NCI-H2196 (cell line): ENCODE results near the gene GABRB1.

Experiments
- DNase-seq: peaks from one replicate; lab custom pipeline; 2025; ENCODE audit not compliant: unreplicated experiment; lab: John Stamatoyannopoulos, UW

GABRB1 gene

DNA sequence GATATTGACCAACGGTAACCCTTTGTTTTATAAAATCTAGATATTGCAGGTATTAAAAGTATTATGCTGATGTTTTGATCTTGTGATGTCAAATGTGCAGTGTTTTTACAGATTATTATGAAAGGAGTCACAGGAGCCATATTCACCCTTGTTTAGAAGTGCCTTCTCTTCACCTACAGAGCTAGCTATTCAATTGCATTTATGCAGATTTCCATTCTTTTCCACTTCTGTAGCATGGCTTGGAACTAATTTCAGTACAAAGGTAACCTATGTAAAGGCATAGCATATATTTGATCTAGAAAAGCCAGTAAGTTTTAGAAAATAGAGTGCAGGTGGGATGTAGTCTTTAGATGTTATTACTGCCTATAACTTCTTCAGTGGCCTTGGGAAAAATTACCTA is 176.2 kb downstream of the GABRB1 start:
- DNase-seq = no peak

DNA sequence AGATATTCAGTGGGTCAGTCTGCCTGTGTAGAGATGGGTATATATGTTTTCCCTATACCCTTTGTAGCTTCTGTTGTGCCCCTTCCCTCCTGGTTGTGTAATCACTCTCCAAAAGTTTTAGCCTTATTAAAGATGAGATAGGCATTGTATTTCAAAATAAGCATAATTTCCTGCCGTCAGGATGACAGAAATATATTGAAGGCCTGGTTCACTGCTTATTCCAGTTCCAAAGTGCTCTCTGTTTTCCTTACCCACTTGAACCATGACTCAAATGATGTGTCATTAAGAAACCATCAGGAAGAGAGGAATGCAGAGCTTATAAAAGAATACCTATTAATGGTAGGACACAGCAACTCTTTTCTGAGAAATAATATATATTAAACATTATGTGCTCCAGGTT is 178.5 kb downstream of the GABRB1 start:
- no peak for DNase-seq

DNA sequence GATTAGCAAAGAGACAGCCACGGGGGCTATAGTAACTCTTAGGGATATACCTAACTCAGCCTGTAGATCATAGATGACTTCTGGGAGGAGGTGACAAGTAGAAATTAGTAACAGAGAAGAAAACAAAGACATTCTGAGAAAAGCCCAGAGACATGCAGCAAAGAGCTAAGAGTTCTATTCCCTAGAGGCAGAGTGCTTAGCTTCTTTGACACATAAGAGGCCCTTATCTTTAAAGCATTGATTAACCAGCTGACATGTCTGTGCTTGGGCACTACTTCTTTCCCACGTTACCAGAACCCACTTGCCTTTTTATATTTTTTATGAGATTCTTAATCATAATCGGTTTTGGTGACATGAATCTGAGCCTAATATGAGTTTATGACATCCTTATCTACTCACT is 179.5 kb downstream of the GABRB1 start:
- DNase-seq = no peak

DNA sequence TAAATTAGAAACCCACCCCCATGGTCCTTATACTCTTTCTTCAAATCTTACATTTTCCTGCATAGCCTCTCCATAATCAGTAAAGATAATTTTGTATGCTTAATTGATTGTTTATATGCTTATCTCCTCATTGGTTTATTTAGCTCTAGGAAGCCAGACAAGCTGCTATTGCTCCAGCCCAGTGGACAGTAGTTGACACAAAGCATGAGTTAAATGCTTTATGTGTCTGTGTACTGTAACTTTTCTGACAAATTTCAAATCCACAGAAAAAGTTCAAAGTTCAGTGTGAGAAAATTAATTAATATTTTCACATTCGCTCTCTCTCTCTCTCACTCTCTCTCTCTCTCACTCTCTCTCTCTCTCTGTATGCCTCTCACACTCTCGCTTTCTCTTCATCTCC is 181.7 kb downstream of the GABRB1 start:
- DNase-seq = no peak

DNA sequence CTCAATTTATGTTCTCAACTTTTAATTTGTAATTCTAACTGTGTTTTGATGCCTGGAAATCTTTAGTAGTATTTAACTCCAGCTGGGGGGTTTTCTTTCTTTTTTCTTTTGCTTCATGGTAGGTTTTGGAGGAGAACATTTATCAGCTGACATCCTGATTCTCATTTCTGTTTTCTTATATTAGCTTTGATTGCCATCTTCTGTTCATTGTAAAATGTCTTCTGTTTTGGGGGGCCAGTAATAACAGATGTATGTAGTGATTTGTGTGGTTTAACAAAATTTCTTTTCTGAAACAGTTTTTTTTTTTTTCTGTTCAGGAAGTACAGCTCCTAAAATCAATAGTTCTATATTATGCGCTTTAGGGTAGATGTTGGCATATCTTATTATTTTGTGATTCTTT is 182.2 kb downstream of the GABRB1 start:
- DNase-seq = no peak

DNA sequence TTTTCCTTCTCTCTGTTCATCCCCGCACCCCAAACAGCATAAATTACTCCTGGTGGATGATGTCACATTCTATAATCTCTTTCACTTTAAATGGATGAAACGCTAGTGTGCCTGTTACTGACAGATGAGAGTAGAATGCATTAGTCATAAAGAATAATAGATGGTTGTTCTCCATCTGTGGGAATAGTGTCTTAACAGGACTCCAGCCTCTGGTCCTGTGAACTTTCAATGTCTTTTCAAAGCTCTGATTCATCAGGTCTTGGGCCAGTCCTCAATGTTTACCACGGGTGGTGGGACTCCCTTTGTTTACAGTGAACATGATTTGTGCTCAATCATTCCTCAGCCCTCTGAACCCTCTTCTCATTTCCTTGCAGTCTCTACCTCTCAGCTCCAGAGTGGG is 182.6 kb downstream of the GABRB1 start:
- no peak for DNase-seq

DNA sequence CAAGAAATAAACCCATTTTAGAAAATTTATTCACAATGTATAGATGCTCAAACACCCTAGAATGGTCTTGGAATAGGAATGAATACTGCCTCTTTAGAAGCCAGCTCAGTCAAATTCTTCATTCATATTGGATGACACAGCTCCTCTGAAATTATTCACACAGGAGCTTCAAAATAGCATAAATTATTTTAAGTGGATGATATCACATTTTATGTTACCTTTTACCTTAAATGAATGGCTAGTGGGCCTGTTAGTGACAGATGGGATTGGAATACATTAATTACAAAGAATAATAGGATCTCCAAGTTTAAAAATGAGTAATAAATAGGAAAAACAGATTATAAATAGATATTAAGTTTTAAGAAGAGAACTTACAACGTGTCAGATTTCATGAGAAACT is 184.4 kb downstream of the GABRB1 start:
- no peak for DNase-seq

DNA sequence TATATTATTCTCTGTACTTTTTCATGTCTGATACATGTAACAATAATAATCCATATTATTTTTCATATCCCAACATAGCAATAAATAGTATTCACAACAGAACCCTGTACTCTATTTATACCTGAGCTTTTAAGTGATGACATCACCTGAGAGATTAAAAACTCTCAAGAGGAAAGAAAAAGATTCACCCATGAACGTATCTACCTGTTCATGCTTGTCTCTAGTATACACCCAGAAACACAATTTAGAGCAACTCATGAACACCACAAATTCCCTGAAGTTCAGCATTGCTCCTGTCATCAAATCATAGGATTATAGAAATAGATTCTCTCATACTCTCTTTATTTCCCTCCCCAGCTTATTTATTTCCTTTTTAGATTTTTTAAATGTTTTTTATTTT is 185.9 kb downstream of the GABRB1 start:
- no peak for DNase-seq

DNA sequence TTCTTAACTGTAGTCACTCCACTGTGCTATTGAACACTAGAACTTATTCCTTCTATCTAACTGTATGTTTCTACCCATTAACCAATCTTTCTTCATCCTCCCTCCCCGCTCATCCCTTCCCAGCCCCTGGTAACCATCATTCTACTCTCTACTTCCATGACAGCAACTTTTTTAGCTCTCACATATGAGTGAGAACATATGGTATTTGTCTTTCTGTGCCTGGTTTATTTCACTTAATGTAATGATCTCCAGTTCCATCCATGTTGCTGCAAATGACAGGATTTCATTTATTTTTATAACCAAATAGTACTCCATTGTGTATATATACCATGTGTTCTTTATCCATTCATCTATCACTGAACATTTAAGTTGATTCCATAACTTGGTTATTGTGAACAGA is 186.5 kb downstream of the GABRB1 start:
- no peak for DNase-seq

DNA sequence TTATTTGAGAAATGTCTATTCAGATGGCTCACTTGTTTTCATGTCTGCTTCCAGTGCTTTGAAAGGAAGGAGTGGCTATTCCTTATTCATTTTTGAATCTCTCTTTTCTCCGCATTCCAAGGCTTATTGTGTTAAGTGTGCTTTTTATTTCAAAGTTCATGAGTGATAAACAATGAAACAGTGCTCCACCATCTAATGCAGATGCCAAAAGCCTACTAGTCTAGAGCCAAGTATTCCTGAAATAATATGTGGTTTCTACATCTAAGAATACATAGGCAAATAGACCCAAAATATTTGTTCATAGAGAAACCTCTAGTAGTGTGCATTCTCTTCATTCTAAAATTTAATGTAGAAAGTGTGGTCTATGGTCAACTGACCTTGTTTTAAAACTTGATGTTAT is 187.3 kb downstream of the GABRB1 start:
- no peak for DNase-seq

DNA sequence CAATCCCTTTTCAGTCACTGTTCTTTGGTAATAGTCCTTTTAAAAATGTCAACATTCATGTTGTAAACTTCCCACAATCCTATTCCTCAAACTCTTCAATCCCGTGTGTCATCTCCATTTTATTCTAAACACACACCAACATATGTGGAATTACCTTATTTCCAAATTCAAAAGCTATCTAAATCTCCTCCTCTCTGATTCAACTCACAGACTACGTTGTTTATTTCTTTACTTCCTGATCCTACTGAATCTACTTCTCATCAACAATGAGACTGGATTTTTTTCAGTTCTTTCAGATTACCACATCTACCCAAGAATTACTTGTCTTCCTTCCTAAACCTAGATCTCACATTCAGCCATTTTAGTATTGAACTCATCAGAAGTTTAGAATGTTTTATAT is 188.2 kb downstream of the GABRB1 start:
- no peak for DNase-seq

DNA sequence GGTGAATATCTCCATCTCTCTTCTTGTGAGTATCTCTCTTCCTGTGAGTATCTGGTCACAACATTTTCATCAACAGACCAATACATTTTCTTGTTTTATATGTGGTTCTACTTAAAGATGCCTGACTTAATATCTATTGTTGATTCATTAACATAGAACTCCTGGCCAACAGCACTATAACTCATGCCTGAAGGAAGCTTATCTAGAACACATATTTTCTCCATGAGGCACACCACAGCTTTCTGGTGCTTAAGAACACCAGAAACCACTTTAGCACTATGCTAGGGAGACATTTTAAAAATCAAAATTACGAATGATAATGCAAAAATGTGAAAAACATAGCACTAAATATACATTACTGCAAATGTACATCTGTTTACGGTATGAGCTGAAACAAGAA is 190.4 kb downstream of the GABRB1 start:
- DNase-seq = no peak

DNA sequence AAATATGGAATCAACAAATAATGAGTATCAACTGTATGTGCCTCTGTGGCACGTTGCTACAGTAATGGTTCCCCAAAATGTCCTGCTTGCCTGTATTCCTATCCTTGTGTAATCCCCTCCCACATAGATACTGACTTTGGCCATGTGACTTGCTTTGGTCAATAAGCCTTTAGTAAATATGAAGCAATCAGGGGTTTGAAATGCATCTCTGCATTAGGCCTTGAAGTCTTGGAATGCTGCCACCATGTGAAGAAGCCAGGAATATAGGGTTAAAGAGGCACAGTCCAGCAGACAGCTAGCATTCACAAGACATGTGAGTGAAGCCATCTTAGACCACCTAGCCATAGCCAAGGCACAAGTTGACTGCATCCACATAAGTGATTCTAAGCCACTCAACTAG is 190.9 kb downstream of the GABRB1 start:
- no peak for DNase-seq

DNA sequence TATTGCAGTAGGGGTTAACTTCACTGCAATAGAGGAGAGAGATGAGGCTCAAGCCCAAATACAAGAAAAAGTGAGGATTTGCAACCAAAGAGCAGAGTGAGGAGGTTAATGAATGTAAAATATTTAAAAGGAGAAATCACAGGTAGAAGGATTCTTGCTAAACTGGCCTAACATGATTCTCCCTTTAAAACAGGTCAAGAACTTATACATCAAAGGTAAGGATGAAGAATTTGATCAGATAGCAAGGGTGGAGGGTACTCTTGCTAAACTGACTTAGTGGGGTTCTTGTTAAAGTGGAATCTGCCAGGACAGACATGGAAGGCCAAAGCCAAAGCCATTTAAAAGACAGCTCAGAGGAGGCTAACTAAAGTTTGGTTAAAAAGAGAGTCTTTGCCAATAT is 193.0 kb downstream of the GABRB1 start:
- no peak for DNase-seq

DNA sequence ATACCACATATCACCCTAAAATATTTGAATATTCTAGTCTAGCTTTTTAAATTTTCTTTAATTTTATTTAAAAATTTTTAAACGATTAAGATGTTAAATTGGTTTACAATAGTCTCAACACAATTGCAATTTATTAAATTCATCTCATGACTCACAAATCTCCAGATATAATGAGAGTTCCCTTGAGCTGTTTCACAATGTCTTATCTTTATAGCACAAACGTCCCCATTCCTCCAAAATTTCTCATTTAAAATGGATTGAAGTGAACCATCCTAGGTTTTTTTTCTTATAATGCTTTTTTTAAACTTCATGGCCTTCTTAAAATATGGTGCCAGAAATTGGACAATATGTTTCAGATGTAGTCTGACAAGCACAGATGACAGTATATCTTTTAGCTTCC is 204.4 kb downstream of the GABRB1 start:
- DNase-seq = no peak

DNA sequence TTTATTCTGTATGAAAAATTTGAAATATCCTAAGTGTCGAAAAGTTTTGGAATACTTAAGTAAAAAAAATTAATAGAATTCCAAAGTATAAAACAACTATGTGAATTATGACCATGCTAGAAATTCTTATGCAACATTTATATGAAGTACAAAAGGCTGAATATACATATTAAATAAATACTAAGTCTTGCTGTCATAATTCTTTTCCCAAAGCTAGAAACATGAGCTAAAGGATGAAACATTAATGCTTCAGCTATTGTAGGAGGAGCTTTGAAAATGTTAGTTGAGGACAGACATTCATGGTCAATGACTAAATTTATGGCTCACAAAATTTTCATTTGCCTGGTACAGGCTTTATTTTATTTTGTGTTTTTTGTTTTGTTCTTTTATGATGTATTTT is 207.3 kb downstream of the GABRB1 start:
- DNase-seq = no peak

DNA sequence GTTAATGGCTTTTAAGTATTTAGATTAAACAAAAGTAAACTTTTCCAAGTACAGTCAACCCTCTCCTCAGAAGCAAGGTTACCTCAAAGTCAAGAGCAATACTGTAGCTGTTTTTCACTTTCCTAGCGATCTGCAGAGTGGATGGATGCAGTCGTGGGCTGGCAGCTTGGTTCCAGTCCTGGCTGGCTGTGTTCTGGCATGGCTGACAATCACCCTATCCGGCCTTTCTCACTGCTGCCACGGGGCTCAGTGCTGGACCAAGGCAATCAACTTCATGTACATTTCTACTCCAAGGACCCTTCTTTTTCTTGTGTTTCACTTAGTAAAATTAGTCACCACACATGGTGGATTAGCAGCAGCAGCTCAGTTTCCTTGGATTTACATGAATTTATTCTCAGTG is 208.3 kb downstream of the GABRB1 start:
- no peak for DNase-seq

DNA sequence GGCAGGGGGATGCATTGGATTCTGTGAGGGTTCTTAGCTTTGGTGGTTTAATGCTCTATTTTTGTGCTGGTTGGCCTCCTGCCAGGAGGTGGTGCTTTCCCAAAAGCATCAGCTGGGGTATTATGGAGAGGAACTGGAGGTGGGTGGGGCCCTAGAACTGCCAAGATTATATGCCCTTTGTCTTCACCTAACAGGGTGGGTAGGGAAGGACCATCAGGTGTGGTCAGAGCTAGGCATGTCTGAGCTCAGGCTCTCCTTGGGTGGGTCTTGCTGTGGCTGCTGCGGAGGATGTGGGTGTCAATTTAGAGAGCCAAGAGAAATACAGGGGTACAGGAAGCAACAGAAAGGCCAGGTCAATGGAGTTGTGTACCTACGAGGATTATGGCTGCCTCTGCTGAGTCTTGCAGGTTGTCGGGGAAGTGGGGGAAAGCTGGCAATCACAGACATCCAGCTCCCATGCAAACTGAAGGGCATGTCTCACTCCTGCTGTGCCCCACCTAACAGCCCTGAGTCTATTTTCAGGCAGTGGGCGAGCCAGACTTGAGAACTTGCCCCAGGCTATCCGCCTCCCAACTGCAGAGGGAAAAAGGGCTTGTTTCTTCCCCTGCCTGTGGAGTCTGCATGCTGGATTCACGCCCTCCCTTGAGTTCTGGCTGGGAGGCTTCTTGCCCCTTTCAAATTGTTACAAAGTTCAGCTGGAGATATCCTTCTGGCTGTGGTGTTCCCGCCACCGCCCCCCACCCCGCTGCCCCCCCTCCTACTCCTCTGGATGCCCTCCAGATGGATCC is 220.2 kb downstream of the GABRB1 start:
- DNase-seq = no peak

DNA sequence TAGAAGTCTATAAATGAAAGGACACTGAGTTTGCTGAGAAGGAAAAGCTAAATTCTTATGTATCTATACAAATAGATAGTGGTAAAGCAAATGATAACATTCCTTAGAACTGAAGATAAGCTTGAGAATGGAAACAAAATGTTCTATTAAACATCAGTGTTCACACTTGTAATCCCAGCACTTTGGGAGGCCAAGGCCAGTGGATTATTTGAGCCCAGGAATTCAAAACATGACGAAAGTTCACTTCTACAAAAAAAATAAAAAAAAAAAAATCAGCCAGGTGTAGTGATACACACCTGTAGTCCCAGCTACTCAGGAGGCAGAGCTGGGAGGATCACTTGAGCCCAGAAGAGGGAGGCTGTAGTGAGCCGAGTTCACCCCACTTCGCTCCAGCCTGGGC is 232.4 kb downstream of the GABRB1 start:
- DNase-seq = no peak

DNA sequence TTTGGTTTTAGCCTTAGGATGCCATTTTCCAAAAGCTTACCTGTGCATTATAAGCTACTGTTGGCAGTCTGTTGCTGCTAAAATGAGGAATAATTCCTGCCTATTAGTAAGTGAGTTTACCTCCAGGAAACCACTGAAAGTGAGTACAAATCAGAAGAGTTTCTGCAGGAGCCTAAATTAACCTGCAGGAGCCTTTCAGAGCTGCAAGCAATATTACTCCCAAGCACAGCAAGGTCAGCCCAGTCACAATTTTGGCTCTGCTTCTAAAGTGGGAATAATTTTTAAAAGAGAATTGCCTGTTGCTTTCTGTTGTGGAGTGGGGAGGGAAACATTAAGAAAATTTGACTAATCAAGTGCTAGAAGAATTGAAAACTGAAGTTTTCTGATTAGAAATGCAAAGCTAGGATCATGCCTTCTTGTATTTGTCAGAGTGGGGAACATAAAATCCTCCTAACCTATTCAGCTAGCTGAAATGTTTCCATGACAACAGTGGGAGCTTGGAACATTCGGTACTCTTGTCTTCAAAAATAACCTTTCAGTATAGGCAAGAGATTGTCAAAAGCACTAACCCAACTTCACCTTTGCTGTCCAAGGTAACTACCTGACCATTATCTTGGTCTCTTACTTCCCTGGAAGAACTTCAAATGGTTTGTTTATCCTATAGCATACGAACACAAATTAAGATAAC is 239.0 kb downstream of the GABRB1 start:
- no peak for DNase-seq

DNA sequence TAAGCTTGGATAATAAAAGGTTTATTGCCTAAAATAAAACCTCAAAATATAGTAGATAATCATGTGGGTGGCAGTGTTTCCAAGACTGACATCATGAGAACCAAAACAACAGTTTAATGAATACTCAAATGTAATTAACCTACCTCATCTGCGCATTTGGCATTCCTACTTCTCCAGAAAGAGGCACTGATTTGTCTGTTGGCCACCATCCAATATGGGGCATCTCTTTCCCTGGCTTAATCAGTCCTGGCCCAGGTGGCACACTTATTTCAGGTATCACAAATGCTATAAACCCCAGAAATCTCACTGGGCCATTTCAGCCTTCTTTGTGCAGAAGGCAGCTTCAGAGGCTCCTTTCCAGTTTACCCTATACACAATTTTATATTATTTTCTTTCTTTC is 239.9 kb downstream of the GABRB1 start:
- no peak for DNase-seq

DNA sequence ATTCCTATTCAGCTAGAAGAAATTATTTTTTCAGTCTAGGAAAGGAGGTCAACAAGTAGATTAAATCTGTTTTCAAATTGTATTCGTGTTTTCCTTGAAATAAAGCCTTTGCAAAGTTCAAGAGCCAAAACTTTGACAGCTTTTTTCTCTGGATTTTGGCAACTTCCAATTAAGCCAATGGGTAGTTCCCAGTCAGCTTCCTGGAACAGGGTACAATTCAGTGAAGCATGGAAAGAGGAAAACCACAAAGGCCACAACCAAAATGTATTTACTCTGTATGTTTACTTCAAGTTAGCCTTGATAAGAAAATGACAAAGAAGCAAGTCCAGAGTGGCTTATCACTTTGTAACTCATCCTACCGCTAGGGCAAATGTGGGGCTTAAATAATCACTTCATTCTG is 243.5 kb downstream of the GABRB1 start:
- no peak for DNase-seq

DNA sequence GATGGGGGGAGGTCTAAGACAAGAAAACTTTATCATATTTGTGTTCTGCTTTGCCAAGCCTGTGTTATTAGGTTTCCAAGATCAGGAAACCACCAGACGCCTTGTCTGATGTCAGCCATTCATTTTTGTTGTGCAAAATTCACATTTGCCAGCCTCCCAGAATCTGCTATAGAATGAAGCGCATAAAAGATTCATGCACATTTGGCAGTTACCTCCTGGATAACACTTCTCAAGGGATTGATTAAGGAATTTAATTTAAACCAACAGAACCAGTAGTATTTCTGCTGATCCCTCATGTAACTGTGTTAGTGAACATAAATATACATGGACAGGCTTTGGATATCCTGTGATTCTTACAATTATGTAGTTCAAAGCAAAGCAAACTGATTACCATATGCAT is 244.2 kb downstream of the GABRB1 start:
- no peak for DNase-seq
